ENCODE measurements around the gene ZNF226.

- no peak for TF ChIP-seq MAX (IDR thresholded peaks at IDR 0.05; ENCODE audit: low read depth, low read length)
- no peak for TF ChIP-seq CTCF (IDR thresholded peaks at IDR 0.05; ENCODE audit: low read depth, low read length)
Measured at GRCh38 chr19:44180968-44181367, 16.1 kb downstream of the ZNF226 start.

Data from NB4 (cell line).